Smooth muscle cell (in vitro differentiated cells): ENCODE measurements around the gene CXADR. TPM values are rescaled to one million over a fixed set of nuclear protein-coding genes. Genes with fewer than 3 reads are reported as not detected.

Experiments used
- DNase-seq: peaks from one replicate; lab custom pipeline; 2025; ENCODE audit not compliant: unreplicated experiment; lab: John Stamatoyannopoulos, UW
- H2AFZ ChIP-seq: fragments of 200-600 bp; sonication (generic); 2 replicates; pipeline ENCODE4 v1.6.0; 2016; ENCODE audit warnings: antibody characterized with exemption, low read depth, mild to moderate bottlenecking
- H3F3A ChIP-seq: fragments of 200-600 bp; sonication (generic); 2 replicates; pipeline ENCODE4 v1.6.0; 2017; ENCODE audit warnings: antibody characterized with exemption, low read depth
- H3K27ac ChIP-seq: fragments of 200-600 bp; sonication (generic); 2 replicates; pipeline ENCODE4 v1.5.1; 2016; ENCODE audit warnings: low read depth, mild to moderate bottlenecking
- H3K27me3 ChIP-seq: fragments of 200-600 bp; sonication (generic); 2 replicates; pipeline ENCODE4 v1.6.1; 2016; ENCODE audit warnings: low read depth, mild to moderate bottlenecking
- H3K36me3 ChIP-seq: fragments of 200-600 bp; sonication (generic); 2 replicates; pipeline ENCODE4 v1.5.1; 2016; ENCODE audit warnings: low read depth
- H3K4me1 ChIP-seq: fragments of 200-600 bp; sonication (generic); 2 replicates; pipeline ENCODE4 v1.5.1; 2016; ENCODE audit warnings: low read depth
- H3K4me2 ChIP-seq: fragments of 200-600 bp; sonication (generic); 2 replicates; pipeline ENCODE4 v1.6.0; 2016; ENCODE audit warnings: mild to moderate bottlenecking
- H3K4me3 ChIP-seq: fragments of 200-600 bp; sonication (generic); 2 replicates; pipeline ENCODE4 v1.5.1; 2016; ENCODE audit warnings: mild to moderate bottlenecking
- H3K79me2 ChIP-seq: fragments of 200-600 bp; sonication (generic); 2 replicates; pipeline ENCODE4 v1.6.0; 2016; ENCODE audit warnings: low read depth, mild to moderate bottlenecking
- H3K9ac ChIP-seq: fragments of 200-600 bp; sonication (generic); 2 replicates; pipeline ENCODE4 v1.6.0; 2016; ENCODE audit warnings: low read depth
- H3K9me3 ChIP-seq: fragments of 200-600 bp; sonication (generic); replicated peaks from 2 replicates; pipeline ENCODE4 v1.5.1; 2016; ENCODE audit warnings: low read depth
- H4K20me1 ChIP-seq: fragments of 200-600 bp; sonication (generic); 2 replicates; pipeline ENCODE4 v1.6.0; 2016; ENCODE audit warnings: low read depth
- WGBS: methylation state at CpG from one replicate; pipeline ENCODE4 v1.1.7; 2016; ENCODE audit warnings: low lambda C conversion rate; 5-methylcytosine and 5-hydroxymethylcytosine counted together
- polyA plus RNA-seq: library from polyadenylated mRNA; unstranded; fragments of >200 nt; fragmentation: Nextera tagmentation; extraction: Ambion mirVana; gene quantifications from 2 replicates; pipeline ENCODE4 v1.2.1, GENCODE V29; 2016
- total RNA-seq: library from RNA; depleted of rRNA; stranded (reverse); fragments of >200 nt; gene quantifications from 2 replicates; pipeline ENCODE4 v1.2.3, GENCODE V29; 2014
- TF ChIP-seq, protein P1 (sequence below): fragments of 200-600 bp; sonication (generic); IDR thresholded peaks from 2 replicates; pipeline ENCODE4 v1.5.1; 2017; ENCODE audit warnings: borderline replicate concordance, mild to moderate bottlenecking, antibody characterized with exemption; ENCODE audit not compliant: insufficient read depth, poor library complexity, severe bottlenecking

Gene CXADR
- total and polyA plus RNA-seq, 2 experiments from 2014 or later = 19.5 to 42.0 TPM

DNA sequence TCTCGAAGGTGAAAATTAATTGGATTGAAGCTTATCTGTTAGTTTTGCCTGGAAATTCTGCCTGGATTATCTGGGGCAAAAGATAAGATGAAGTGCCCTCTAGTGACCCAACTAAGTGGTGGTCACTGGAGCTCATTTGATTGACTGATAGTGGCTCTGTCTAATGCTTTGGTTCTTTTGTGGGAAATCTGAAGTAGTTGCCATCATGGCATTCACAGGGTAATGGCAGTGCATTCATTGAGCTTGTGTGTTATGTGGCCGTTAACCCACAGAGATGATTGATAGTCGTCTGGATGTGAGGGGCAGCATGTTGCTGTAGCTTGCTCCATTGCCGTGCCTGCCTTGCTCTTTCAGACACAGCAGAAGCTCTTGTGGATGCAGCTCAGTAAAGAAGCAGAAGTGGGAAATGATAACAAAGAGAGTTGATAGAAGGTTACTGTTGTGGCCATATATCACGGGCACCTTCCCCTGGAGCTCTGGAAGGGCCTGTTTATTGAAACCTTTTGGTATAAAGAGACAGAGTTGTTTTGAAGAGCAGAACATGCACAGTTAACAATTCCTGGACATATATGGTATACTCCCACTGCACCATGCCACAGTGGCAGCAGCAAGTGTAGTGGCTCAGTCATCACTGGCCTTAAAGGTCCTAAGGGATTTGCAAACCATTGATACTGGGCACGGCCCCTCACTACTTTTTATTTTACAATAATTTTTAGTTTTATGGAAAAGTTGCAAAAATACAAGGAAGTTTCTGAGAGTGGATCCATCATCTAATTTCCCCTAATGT, 42.0 kb downstream of the CXADR start:
- no peak overlapping the region for H3K4me3 ChIP-seq
- peaks cover 6% of the 10 kb centered on the region for H3F3A ChIP-seq
- no peaks in the 10 kb centered on the region for H4K20me1 ChIP-seq
- H3K4me1 ChIP-seq = peaks cover 3% of the 10 kb centered on the region
- no peaks in the 10 kb centered on the region for H3K9me3 ChIP-seq
- 30% methylated on average over 6 of the region's 6 CpGs for WGBS
- H3K27ac ChIP-seq = peak overlapping the region; percentile 77
- no peak overlapping the region for H2AFZ ChIP-seq
- TF ChIP-seq, protein P1, sequence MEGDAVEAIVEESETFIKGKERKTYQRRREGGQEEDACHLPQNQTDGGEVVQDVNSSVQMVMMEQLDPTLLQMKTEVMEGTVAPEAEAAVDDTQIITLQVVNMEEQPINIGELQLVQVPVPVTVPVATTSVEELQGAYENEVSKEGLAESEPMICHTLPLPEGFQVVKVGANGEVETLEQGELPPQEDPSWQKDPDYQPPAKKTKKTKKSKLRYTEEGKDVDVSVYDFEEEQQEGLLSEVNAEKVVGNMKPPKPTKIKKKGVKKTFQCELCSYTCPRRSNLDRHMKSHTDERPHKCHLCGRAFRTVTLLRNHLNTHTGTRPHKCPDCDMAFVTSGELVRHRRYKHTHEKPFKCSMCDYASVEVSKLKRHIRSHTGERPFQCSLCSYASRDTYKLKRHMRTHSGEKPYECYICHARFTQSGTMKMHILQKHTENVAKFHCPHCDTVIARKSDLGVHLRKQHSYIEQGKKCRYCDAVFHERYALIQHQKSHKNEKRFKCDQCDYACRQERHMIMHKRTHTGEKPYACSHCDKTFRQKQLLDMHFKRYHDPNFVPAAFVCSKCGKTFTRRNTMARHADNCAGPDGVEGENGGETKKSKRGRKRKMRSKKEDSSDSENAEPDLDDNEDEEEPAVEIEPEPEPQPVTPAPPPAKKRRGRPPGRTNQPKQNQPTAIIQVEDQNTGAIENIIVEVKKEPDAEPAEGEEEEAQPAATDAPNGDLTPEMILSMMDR = no peak
- no peak for DNase-seq
- H3K27me3 ChIP-seq = no peaks in the 10 kb centered on the region
- H3K36me3 ChIP-seq = no peaks in the 10 kb centered on the region
- no peaks in the 10 kb centered on the region for H3K79me2 ChIP-seq
- H3K4me2 ChIP-seq = peak overlapping the region; percentile 28
- no peak overlapping the region for H3K9ac ChIP-seq

DNA sequence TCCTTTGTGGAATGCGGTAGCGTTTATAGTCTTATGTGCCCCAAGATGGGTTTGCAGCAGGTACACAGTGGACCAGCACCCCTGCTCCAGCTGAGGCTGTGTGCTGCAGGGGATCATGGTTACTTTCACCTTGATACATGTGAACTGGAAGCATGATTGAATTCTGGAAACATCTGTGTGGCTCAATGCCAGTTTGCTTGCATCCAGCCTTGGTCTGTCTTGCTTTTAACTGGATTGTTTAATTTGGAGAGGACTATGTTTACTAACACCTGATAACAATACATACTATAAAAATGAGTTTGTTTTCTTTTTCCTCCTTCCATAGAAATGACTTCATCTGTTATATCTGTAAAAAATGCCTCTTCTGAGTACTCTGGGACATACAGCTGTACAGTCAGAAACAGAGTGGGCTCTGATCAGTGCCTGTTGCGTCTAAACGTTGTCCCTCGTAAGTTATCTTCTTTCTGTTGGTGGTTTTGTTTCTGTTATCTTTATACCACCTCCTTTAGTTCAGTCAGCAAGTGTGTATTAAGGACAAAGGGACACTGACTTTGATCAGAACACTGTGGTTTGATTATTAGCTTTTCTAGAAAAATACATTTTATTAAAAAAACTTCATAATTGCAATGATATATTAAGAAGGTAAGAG, 47.7 kb downstream of the CXADR start:
- Histone ChIP-seq H4K20me1 (no peaks in the 10 kb centered on the region), H3K9ac (no peak overlapping the region), H3K79me2 (no peaks in the 10 kb centered on the region), H3K27me3 (no peaks in the 10 kb centered on the region), H3K9me3 (no peaks in the 10 kb centered on the region), H3K4me3 (no peak overlapping the region), H3K36me3 (no peaks in the 10 kb centered on the region), H3K27ac (no peak overlapping the region), H3F3A (no peaks in the 10 kb centered on the region), H2AFZ (no peak overlapping the region), H3K4me2 (peak overlapping the region; percentile 27), H3K4me1 (no peaks in the 10 kb centered on the region)
- TF ChIP-seq, protein P1 = no peak
- no peak for DNase-seq
- WGBS = 52% methylated on average over 5 of the region's 5 CpGs

DNA sequence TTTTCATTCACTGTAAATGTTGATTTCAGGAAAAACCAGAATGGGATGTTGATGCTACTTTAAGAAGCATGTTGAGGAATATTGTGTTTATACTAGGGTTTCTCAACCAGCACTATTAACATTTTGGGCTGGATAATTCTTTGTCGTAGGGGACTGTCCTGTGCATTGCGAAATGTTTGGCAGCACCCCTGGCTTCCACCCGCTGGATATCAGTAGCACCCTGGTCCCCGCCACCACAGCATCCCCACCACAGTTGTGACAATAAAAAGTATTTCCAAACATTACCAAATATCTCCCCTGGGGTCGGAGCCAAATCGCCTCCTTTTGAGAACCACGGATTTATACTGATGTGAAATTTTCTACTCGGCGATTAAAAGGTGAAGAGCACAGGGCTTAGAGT, 57.9 kb downstream of the CXADR start:
- WGBS = 89% methylated on average over 9 of the region's 9 CpGs
- Histone ChIP-seq H3K9me3 (no peaks in the 10 kb centered on the region), H3K4me2 (no peak overlapping the region), H4K20me1 (no peaks in the 10 kb centered on the region), H3F3A (no peaks in the 10 kb centered on the region), H3K79me2 (no peaks in the 10 kb centered on the region), H3K36me3 (no peaks in the 10 kb centered on the region), H2AFZ (no peak overlapping the region), H3K9ac (no peak overlapping the region), H3K4me1 (no peaks in the 10 kb centered on the region), H3K27ac (no peak overlapping the region), H3K4me3 (no peak overlapping the region), H3K27me3 (no peaks in the 10 kb centered on the region)
- TF ChIP-seq, protein P1 = no peak
- DNase-seq = no peak
